ENCODE data around the gene EEFSEC.

DNA sequence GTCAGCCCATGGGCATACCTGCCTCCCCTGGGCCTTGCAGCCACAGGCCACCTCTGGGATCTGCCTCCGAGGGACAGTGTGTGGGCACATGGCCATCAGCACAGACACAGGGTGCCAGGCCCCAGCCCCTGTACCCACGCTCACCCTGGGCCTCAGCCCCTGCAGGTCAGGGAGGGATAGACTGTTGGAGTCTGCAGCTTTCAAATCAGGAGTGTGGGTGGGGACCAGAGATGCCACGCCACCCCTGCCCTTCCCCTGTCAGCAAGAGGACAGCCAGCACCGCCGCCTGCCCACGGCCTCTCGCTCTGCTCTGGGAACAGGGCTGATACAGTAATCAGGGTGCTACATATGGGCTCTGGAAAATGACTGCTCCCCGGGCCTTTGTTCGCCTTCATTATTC is 240.8 kb downstream of the EEFSEC start:
- TF ChIP-seq, protein P1, sequence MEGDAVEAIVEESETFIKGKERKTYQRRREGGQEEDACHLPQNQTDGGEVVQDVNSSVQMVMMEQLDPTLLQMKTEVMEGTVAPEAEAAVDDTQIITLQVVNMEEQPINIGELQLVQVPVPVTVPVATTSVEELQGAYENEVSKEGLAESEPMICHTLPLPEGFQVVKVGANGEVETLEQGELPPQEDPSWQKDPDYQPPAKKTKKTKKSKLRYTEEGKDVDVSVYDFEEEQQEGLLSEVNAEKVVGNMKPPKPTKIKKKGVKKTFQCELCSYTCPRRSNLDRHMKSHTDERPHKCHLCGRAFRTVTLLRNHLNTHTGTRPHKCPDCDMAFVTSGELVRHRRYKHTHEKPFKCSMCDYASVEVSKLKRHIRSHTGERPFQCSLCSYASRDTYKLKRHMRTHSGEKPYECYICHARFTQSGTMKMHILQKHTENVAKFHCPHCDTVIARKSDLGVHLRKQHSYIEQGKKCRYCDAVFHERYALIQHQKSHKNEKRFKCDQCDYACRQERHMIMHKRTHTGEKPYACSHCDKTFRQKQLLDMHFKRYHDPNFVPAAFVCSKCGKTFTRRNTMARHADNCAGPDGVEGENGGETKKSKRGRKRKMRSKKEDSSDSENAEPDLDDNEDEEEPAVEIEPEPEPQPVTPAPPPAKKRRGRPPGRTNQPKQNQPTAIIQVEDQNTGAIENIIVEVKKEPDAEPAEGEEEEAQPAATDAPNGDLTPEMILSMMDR (IDR thresholded peaks at IDR 0.05), result no peak
- TF ChIP-seq POLR2A (IDR thresholded peaks at IDR 0.05), result no peak

Data from esophagus squamous epithelium (tissue), 4 donors.